Bronchial epithelial cell (primary cell): ENCODE results near the gene CCDC110. TPM values are rescaled to one million over a fixed set of nuclear protein-coding genes. Genes with fewer than 3 reads are reported as not detected.
A peak's percentile ranks its signal among the peaks of the same experiment; 100 is the strongest.

Source experiments
- DNase-seq: peaks from one replicate; pipeline ENCODE4 v3.0.0-alpha.2; 2010; ENCODE audit warnings: low read depth
- FAIRE-seq: peaks from 2 replicates; lab custom pipeline; 2011; peaks lifted over from hg19 to GRCh38; lab: Jason Lieb, UNC
- H3K27me3 ChIP-seq: 2 replicates; pipeline ENCODE4 v1.5.1; 2011; ENCODE audit warnings: low read length; ENCODE audit not compliant: control insufficient read depth, insufficient read depth
- H3K36me3 ChIP-seq: 2 replicates; pipeline ENCODE4 v1.5.1; 2011; ENCODE audit warnings: low read length; ENCODE audit not compliant: control insufficient read depth, insufficient read depth
- H3K4me3 ChIP-seq: 2 replicates; pipeline ENCODE4 v1.5.1; 2011; ENCODE audit warnings: mild to moderate bottlenecking, low read depth, low read length, control low read depth
- CTCF ChIP-seq: IDR thresholded peaks from 2 replicates; pipeline ENCODE4 v1.5.1; 2011; ENCODE audit warnings: mild to moderate bottlenecking, moderate library complexity, low read length, control low read depth, inconsistent platforms; ENCODE audit not compliant: insufficient read depth, severe bottlenecking
- total RNA-seq: library from RNA; depleted of rRNA; stranded (reverse); fragments of >200 nt; gene quantifications from 2 replicates; pipeline ENCODE4 v1.2.1, GENCODE V29; 2014

Gene CCDC110
- total RNA-seq, 1 donor from 2014 or later: under 0.01 TPM

GRCh38 chr4:185445209-185445608 lies 26.3 kb downstream of the CCDC110 start:
- peak; percentile 21 for DNase-seq
- Histone ChIP-seq H3K27me3 (no peaks in the 10 kb centered on the region), H3K4me3 (no peak overlapping the region), H3K36me3 (no peaks in the 10 kb centered on the region)
- FAIRE-seq: no peak
- no peak for TF ChIP-seq CTCF

DNA sequence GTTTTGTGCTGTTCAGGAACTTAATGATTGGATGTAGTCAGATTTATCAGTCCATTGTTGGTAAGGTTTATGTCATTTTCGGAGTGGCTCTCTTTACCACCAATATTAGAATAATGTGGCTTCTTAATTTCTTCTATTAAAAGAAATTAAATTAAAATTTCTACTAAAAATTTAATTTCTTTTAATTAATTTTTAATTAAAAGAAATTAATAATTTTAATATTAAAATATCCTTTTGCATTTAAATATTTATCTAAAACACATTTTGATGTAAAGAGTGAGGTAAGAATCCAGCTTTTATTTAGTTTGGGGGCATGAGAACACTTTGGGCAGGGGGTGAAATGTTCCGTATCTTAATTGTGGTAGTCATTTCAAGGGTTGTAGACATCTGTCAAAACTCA lies 30.1 kb downstream of the CCDC110 start:
- no peak for FAIRE-seq
- H3K27me3 ChIP-seq: no peaks in the 10 kb centered on the region
- H3K36me3 ChIP-seq: no peaks in the 10 kb centered on the region
- no peak for DNase-seq
- no peak for TF ChIP-seq CTCF
- no peak overlapping the region for H3K4me3 ChIP-seq

DNA sequence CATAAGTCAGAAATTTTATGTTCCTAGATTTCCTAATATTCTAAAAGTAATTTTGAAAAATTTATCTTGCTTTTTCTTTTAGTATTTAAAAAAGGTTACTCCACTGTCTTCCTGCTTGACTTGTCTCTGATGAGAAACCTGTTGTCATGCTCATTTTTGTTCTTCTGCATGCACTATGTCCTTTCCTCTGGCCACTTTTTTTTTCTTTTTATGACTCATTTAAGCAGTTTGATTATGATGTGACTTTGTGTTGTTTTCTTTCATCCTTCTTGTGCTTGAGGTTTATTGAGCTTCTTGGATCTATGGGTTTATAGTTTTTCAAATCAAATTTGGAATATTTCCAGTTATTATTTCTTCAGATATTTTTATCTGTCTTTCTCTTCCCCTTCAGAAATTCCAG lies 33.7 kb downstream of the CCDC110 start:
- no peak for TF ChIP-seq CTCF
- no peak overlapping the region for H3K4me3 ChIP-seq
- no peak for FAIRE-seq
- H3K36me3 ChIP-seq: no peaks in the 10 kb centered on the region
- peak; percentile 8 for DNase-seq
- no peaks in the 10 kb centered on the region for H3K27me3 ChIP-seq

DNA sequence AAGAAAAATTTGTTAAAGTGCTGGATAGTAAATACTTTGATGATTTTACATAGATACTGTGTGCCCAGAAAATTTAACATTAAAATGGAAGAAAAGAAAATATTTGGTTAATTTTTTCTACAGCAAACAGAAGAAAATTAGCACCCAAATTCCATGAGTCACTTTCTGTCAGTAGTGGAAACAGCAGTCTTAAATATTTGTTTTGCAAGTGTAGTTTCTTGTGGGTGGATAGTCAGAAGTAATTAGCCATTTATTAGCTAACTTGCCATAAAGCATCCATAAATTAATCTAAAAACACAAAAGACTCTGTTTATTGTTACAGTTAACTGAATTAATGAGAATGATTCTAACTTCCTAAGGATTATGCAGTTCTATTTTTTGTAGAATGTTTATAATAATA lies 36.1 kb downstream of the CCDC110 start:
- H3K4me3 ChIP-seq: no peak overlapping the region
- H3K27me3 ChIP-seq: no peaks in the 10 kb centered on the region
- no peaks in the 10 kb centered on the region for H3K36me3 ChIP-seq
- no peak for FAIRE-seq
- TF ChIP-seq CTCF: no peak
- DNase-seq: no peak

DNA sequence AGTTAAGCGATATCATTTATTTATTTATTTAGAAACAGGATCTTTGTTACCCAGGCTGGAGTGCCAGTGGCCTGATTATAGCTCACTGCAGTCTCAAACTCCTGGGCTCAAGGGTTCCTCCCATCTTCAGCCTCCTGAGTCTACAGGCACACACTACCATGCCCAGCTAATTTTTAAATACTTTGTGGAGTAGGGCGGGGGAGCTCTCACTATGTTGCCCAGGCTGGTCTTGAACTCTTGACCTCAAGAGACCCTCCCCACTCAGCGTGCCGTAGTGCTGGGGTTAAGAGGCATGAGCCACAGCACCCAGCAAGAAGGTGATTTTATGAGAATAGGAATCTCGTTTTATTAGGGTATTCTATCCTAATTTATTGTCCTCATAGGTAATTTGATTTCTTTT lies 41.9 kb downstream of the CCDC110 start:
- DNase-seq: no peak
- TF ChIP-seq CTCF: no peak
- Histone ChIP-seq H3K27me3 (no peaks in the 10 kb centered on the region), H3K4me3 (no peak overlapping the region), H3K36me3 (no peaks in the 10 kb centered on the region)
- FAIRE-seq: no peak

- DNase-seq: peak; percentile 28
- no peak overlapping the region for H3K4me3 ChIP-seq
- H3K27me3 ChIP-seq: no peaks in the 10 kb centered on the region
- H3K36me3 ChIP-seq: no peaks in the 10 kb centered on the region
- TF ChIP-seq CTCF: no peak
- FAIRE-seq: no peak
These were observed 44.4 kb downstream of the CCDC110 start for GRCh38 chr4:185426960-185427688.
